Measurements from ENCODE around the gene ZMYND8.
A peak's percentile ranks its signal among the peaks of the same experiment; 100 is the strongest.
"Not testable (repeated sequence)": the region's sequence is repeated elsewhere in the genome, so short reads cannot be mapped to it uniquely, and the experiment has no call there.

ZMYND8 gene

GRCh38 chr20:47356526-47357295, at the start of gene ZMYND8:
Gene ZMYND8, minus strand, starts transcription at chr20:47356699. Its CDS starts 29 bp downstream, at chr20:47356670.
- peak; percentile 90 for DNase-seq

GRCh38 chr20:47405775-47406325, 49.4 kb upstream of the ZMYND8 start:
- DNase-seq = no peak

- DNase-seq = no peak
These were observed 44.2 kb upstream of the ZMYND8 start for GRCh38 chr20:47400685-47401084.

GRCh38 chr20:47397652-47398301, 41.3 kb upstream of the ZMYND8 start:
- DNase-seq = no peak

- DNase-seq = no peak
These were observed 40.4 kb upstream of the ZMYND8 start for GRCh38 chr20:47396762-47397476.

GRCh38 chr20:47393796-47394514, 37.5 kb upstream of the ZMYND8 start:
- DNase-seq = not testable (repeated sequence)

- no peak for DNase-seq
These were observed 36.2 kb upstream of the ZMYND8 start for GRCh38 chr20:47392721-47393073.

- DNase-seq = no peak
These were observed 35.7 kb upstream of the ZMYND8 start for GRCh38 chr20:47392015-47392720.

GRCh38 chr20:47391276-47392010, 34.9 kb upstream of the ZMYND8 start:
- no peak for DNase-seq

- DNase-seq = no peak
These were observed 33.4 kb upstream of the ZMYND8 start for GRCh38 chr20:47389867-47390347.

- not testable (repeated sequence) for DNase-seq
These were observed 29.5 kb upstream of the ZMYND8 start for GRCh38 chr20:47385968-47386367.

- no peak for DNase-seq
These were observed 26.4 kb upstream of the ZMYND8 start for GRCh38 chr20:47382746-47383415.

GRCh38 chr20:47380481-47380880, 24.0 kb upstream of the ZMYND8 start:
- DNase-seq = no peak

- no peak for DNase-seq
These were observed 23.1 kb upstream of the ZMYND8 start for GRCh38 chr20:47379433-47380150.

GRCh38 chr20:47377122-47377722, 20.7 kb upstream of the ZMYND8 start:
- no peak for DNase-seq

- not testable (repeated sequence) for DNase-seq
These were observed 19.7 kb upstream of the ZMYND8 start for GRCh38 chr20:47376096-47376643.

- not testable (repeated sequence) for DNase-seq
These were observed 17.6 kb upstream of the ZMYND8 start for GRCh38 chr20:47374121-47374520.

- no peak for DNase-seq
These were observed 16.8 kb upstream of the ZMYND8 start for GRCh38 chr20:47373206-47373733.

All from CD4-positive, alpha-beta T cell treated with Interleukin-6 for 4 hours (primary cell).